ENCODE results near the gene ATOH8.

The ATOH8 gene

GRCh38 chr2:85745619-85746018 is 8.2 kb upstream of the ATOH8 start:
- DNase-seq (ENCODE audit: low read depth in 1 of 2, low spot score in 1 of 2) = no peak
- no peak overlapping the region for H3K4me3 ChIP-seq (replicated peaks; ENCODE audit: insufficient read depth, low read length)
- no peak overlapping the region for H3K27ac ChIP-seq (replicated peaks)
- no peaks in the 10 kb centered on the region for H3K27me3 ChIP-seq (ENCODE audit: insufficient read depth, poor library complexity, severe bottlenecking)
- TF ChIP-seq POLR2AphosphoS5 (IDR thresholded peaks at IDR 0.05; ENCODE audit: low read depth) (no peak), REST (IDR thresholded peaks at IDR 0.05; ENCODE audit: insufficient replicate concordance, low read depth) (no peak), CTCF (IDR thresholded peaks at IDR 0.05; ENCODE audit: insufficient read depth, low read length) (no peak), GABPA (IDR thresholded peaks at IDR 0.05; ENCODE audit: low read depth) (no peak), SPI1 (IDR thresholded peaks at IDR 0.05; ENCODE audit: borderline replicate concordance, low read depth) (no peak)

GRCh38 chr2:85746321-85747004 is 7.3 kb upstream of the ATOH8 start:
- Histone ChIP-seq H3K27ac (replicated peaks) (no peak overlapping the region), H3K4me3 (replicated peaks; ENCODE audit: insufficient read depth, low read length) (no peak overlapping the region), H3K27me3 (ENCODE audit: insufficient read depth, poor library complexity, severe bottlenecking) (peaks cover 5% of the 10 kb centered on the region)
- DNase-seq (ENCODE audit: low read depth in 1 of 2, low spot score in 1 of 2) = no peak
- TF ChIP-seq REST (IDR thresholded peaks at IDR 0.05; ENCODE audit: insufficient replicate concordance, low read depth) (no peak), SPI1 (IDR thresholded peaks at IDR 0.05; ENCODE audit: borderline replicate concordance, low read depth) (no peak), CTCF (IDR thresholded peaks at IDR 0.05; ENCODE audit: insufficient read depth, low read length) (no peak), POLR2AphosphoS5 (IDR thresholded peaks at IDR 0.05; ENCODE audit: low read depth) (no peak)

GRCh38 chr2:85747441-85747840 is 6.3 kb upstream of the ATOH8 start:
- Histone ChIP-seq H3K27ac (replicated peaks) (no peak overlapping the region), H3K4me3 (replicated peaks; ENCODE audit: insufficient read depth, low read length) (no peak overlapping the region), H3K27me3 (ENCODE audit: insufficient read depth, poor library complexity, severe bottlenecking) (peaks cover 15% of the 10 kb centered on the region)
- no peak for TF ChIP-seq CTCF (IDR thresholded peaks at IDR 0.05; ENCODE audit: insufficient read depth, low read length)
- no peak for TF ChIP-seq POLR2AphosphoS5 (IDR thresholded peaks at IDR 0.05; ENCODE audit: low read depth)
- TF ChIP-seq GABPA (IDR thresholded peaks at IDR 0.05; ENCODE audit: low read depth) = no peak
- TF ChIP-seq REST (IDR thresholded peaks at IDR 0.05; ENCODE audit: insufficient replicate concordance, low read depth) = no peak
- TF ChIP-seq SPI1 (IDR thresholded peaks at IDR 0.05; ENCODE audit: borderline replicate concordance, low read depth) = no peak
- DNase-seq (ENCODE audit: low read depth in 1 of 2, low spot score in 1 of 2) = no peak
